ENCODE data around the gene HSPG2.
"Not testable (repeated sequence)": the region's sequence is repeated elsewhere in the genome, so short reads cannot be mapped to it uniquely, and the experiment has no call there.

Gene HSPG2

GRCh38 chr1:21830792-21831453 lies 106.2 kb downstream of the HSPG2 start:
- no peak for DNase-seq (ENCODE audit: extremely low read depth in 1 of 2, low read depth in 1 of 2)

GRCh38 chr1:21829294-21829693 lies 107.8 kb downstream of the HSPG2 start:
- DNase-seq (ENCODE audit: extremely low read depth in 1 of 2, low read depth in 1 of 2): no peak

GRCh38 chr1:21828506-21829210 lies 108.5 kb downstream of the HSPG2 start:
- DNase-seq (ENCODE audit: extremely low read depth in 1 of 2, low read depth in 1 of 2): no peak

GRCh38 chr1:21828075-21828474 lies 109.0 kb downstream of the HSPG2 start:
- DNase-seq (ENCODE audit: extremely low read depth in 1 of 2, low read depth in 1 of 2): no peak

GRCh38 chr1:21827141-21827679 lies 109.9 kb downstream of the HSPG2 start:
- DNase-seq (ENCODE audit: extremely low read depth in 1 of 2, low read depth in 1 of 2): no peak

- not testable (repeated sequence) for DNase-seq (ENCODE audit: extremely low read depth in 1 of 2, low read depth in 1 of 2)
These were observed 110.4 kb downstream of the HSPG2 start for GRCh38 chr1:21826694-21827093.

GRCh38 chr1:21825393-21825792 lies 111.7 kb downstream of the HSPG2 start:
- no peak for DNase-seq (ENCODE audit: extremely low read depth in 1 of 2, low read depth in 1 of 2)

- DNase-seq (ENCODE audit: extremely low read depth in 1 of 2, low read depth in 1 of 2): no peak
These were observed 112.2 kb downstream of the HSPG2 start for GRCh38 chr1:21824926-21825325.

GRCh38 chr1:21823980-21824702 lies 113.0 kb downstream of the HSPG2 start:
- DNase-seq (ENCODE audit: extremely low read depth in 1 of 2, low read depth in 1 of 2): no peak

GRCh38 chr1:21823206-21823979 lies 113.7 kb downstream of the HSPG2 start:
- no peak for DNase-seq (ENCODE audit: extremely low read depth in 1 of 2, low read depth in 1 of 2)

GRCh38 chr1:21822349-21822748 lies 114.8 kb downstream of the HSPG2 start:
- DNase-seq (ENCODE audit: extremely low read depth in 1 of 2, low read depth in 1 of 2): no peak

- DNase-seq (ENCODE audit: extremely low read depth in 1 of 2, low read depth in 1 of 2): no peak
These were observed 115.6 kb downstream of the HSPG2 start for GRCh38 chr1:21821385-21822019.

- no peak for DNase-seq (ENCODE audit: extremely low read depth in 1 of 2, low read depth in 1 of 2)
These were observed 116.4 kb downstream of the HSPG2 start for GRCh38 chr1:21820597-21821232.

- DNase-seq (ENCODE audit: extremely low read depth in 1 of 2, low read depth in 1 of 2): no peak
These were observed 118.5 kb downstream of the HSPG2 start for GRCh38 chr1:21818656-21819055.

GRCh38 chr1:21816602-21817302 lies 120.4 kb downstream of the HSPG2 start:
- DNase-seq (ENCODE audit: extremely low read depth in 1 of 2, low read depth in 1 of 2): no peak

GRCh38 chr1:21815724-21816321 lies 121.3 kb downstream of the HSPG2 start:
- DNase-seq (ENCODE audit: extremely low read depth in 1 of 2, low read depth in 1 of 2): no peak

GRCh38 chr1:21814981-21815582 lies 122.0 kb downstream of the HSPG2 start:
- DNase-seq (ENCODE audit: extremely low read depth in 1 of 2, low read depth in 1 of 2): no peak

- DNase-seq (ENCODE audit: extremely low read depth in 1 of 2, low read depth in 1 of 2): no peak
These were observed 122.7 kb downstream of the HSPG2 start for GRCh38 chr1:21814241-21814918.

All from activated CD8-positive, alpha-beta memory T cell treated with anti-CD3 and anti-CD28 coated beads for 1 hour (primary cell).